HEK293 (cell line): Measurements from ENCODE around the gene LINC00237.

ENCODE experiments used
- CTCF ChIA-PET: fragments of 350-600 bp; formaldehyde crosslinking; extraction: SDS; loops from one replicate; lab custom pipeline; 2021; ENCODE audit warnings: antibody characterized with exemption; lab: Yijun Ruan, JAX
- POLR2A ChIA-PET: fragments of 300-600 bp; formaldehyde crosslinking; extraction: SDS; loops from one replicate; lab custom pipeline; 2020; ENCODE audit warnings: antibody characterized with exemption, inconsistent platforms; lab: Yijun Ruan, JAX
- H3K27ac ChIP-seq: fragments of 200-500 bp; sonication (Bioruptor generic); 2 replicates; pipeline ENCODE4 v1.5.1; 2014; ENCODE audit warnings: low read depth, low read length, control low read depth, inconsistent platforms; ENCODE audit errors: extremely low read depth
- H3K36me3 ChIP-seq, 2 experiments: fragments of 200-500 bp in 1 of 2; sonication (Bioruptor generic) in 1 of 2; 1 replicate in 1 of 2; 2 replicates in 1 of 2; pipeline ENCODE4 v1.5.1; 2014 to 2017; ENCODE audit warnings: inconsistent platforms in 2 of 2, low read length in 2 of 2; ENCODE audit not compliant: control insufficient read depth in 2 of 2, insufficient read depth in 1 of 2
- H3K4me1 ChIP-seq: fragments of 200-500 bp; sonication (Bioruptor generic); 2 replicates; pipeline ENCODE4 v1.5.1; 2014; ENCODE audit warnings: mild to moderate bottlenecking, low read length, inconsistent platforms; ENCODE audit not compliant: control insufficient read depth, insufficient read depth
- H3K4me3 ChIP-seq: 2 replicates; pipeline ENCODE4 v1.5.1; 2011; ENCODE audit warnings: low read depth, mild to moderate bottlenecking, control low read depth, low read length, moderate library complexity
- H3K9me3 ChIP-seq: fragments of 200-500 bp; sonication (Bioruptor generic); 2 replicates; pipeline ENCODE4 v1.5.1; 2014; ENCODE audit warnings: low read depth, low read length, inconsistent platforms; ENCODE audit not compliant: control insufficient read depth, insufficient read depth
- HOXD13 ChIP-seq: sonication (generic); formaldehyde crosslinking; IDR thresholded peaks from 2 replicates; pipeline ENCODE4 v1.8.0; 2022; ENCODE audit warnings: missing genetic modification reagents, borderline replicate concordance
- IKZF3 ChIP-seq: fragments of 450-650 bp; IDR thresholded peaks from 2 replicates; pipeline ENCODE4 v1.5.0; 2018; ENCODE audit warnings: missing biosample characterization, mild to moderate bottlenecking, missing genetic modification characterization, moderate library complexity
- KLF1 ChIP-seq: fragments of 450-650 bp; formaldehyde crosslinking; IDR thresholded peaks from 2 replicates; pipeline ENCODE4 v1.5.1; 2016; ENCODE audit warnings: missing biosample characterization, missing genetic modification characterization
- OVOL3 ChIP-seq: fragments of 450-650 bp; formaldehyde crosslinking; IDR thresholded peaks from 2 replicates; pipeline ENCODE4 v1.5.1; 2016; ENCODE audit warnings: missing biosample characterization, missing genetic modification characterization
- PATZ1 ChIP-seq: fragments of 450-650 bp; formaldehyde crosslinking; IDR thresholded peaks from 2 replicates; pipeline ENCODE4 v1.5.1; 2016; ENCODE audit warnings: missing biosample characterization, missing genetic modification characterization
- ZBTB20 ChIP-seq: fragments of 450-650 bp; formaldehyde crosslinking; IDR thresholded peaks from 2 replicates; pipeline ENCODE4 v1.5.1; 2016; ENCODE audit warnings: missing biosample characterization, missing genetic modification characterization
- ZNF10 ChIP-seq: fragments of 450-650 bp; formaldehyde crosslinking; IDR thresholded peaks from 2 replicates; pipeline ENCODE4 v1.5.1; 2017; ENCODE audit warnings: missing biosample characterization, missing genetic modification characterization
- ZNF157 ChIP-seq: fragments of 450-650 bp; formaldehyde crosslinking; IDR thresholded peaks from 2 replicates; pipeline ENCODE4 v1.5.1; 2016; ENCODE audit warnings: missing biosample characterization, missing genetic modification characterization
- ZNF202 ChIP-seq: fragments of 450-650 bp; formaldehyde crosslinking; IDR thresholded peaks from 2 replicates; pipeline ENCODE4 v1.5.1; 2016; ENCODE audit warnings: missing biosample characterization, missing genetic modification characterization, borderline replicate concordance
- ZNF266 ChIP-seq: fragments of 450-650 bp; formaldehyde crosslinking; IDR thresholded peaks from 2 replicates; pipeline ENCODE4 v1.5.1; 2016; ENCODE audit warnings: missing biosample characterization, missing genetic modification characterization, low read depth
- ZNF423 ChIP-seq: fragments of 450-650 bp; formaldehyde crosslinking; IDR thresholded peaks from 2 replicates; pipeline ENCODE4 v1.5.1; 2016; ENCODE audit warnings: missing biosample characterization, missing genetic modification characterization
- ZNF433 ChIP-seq: fragments of 450-650 bp; formaldehyde crosslinking; IDR thresholded peaks from 2 replicates; pipeline ENCODE4 v1.5.1; 2016; ENCODE audit warnings: missing biosample characterization, missing genetic modification characterization, low read depth
- ZNF518A ChIP-seq: fragments of 450-650 bp; formaldehyde crosslinking; conservative IDR thresholded peaks from 2 replicates; pipeline ENCODE4 v1.5.1; 2016; ENCODE audit warnings: low read depth, missing biosample characterization, missing genetic modification characterization
- ZNF548 ChIP-seq: fragments of 450-650 bp; formaldehyde crosslinking; IDR thresholded peaks from 2 replicates; pipeline ENCODE4 v1.5.1; 2016; ENCODE audit warnings: missing biosample characterization, missing genetic modification characterization
- ZNF639 ChIP-seq: fragments of 450-650 bp; formaldehyde crosslinking; IDR thresholded peaks from 2 replicates; pipeline ENCODE4 v1.5.1; 2016; ENCODE audit warnings: missing biosample characterization, missing genetic modification characterization
- ZNF677 ChIP-seq: fragments of 450-650 bp; IDR thresholded peaks from 2 replicates; pipeline ENCODE4 v1.5.0; 2018; ENCODE audit warnings: missing biosample characterization, mild to moderate bottlenecking, missing genetic modification characterization, moderate library complexity
- ZNF785 ChIP-seq: fragments of 450-650 bp; formaldehyde crosslinking; IDR thresholded peaks from 2 replicates; pipeline ENCODE4 v1.5.1; 2016; ENCODE audit warnings: missing biosample characterization, missing genetic modification characterization
- ZSCAN16 ChIP-seq: fragments of 450-650 bp; formaldehyde crosslinking; IDR thresholded peaks from 2 replicates; pipeline ENCODE4 v1.5.1; 2016; ENCODE audit warnings: missing biosample characterization, missing genetic modification characterization
- ZSCAN30 ChIP-seq: fragments of 450-650 bp; IDR thresholded peaks from 2 replicates; pipeline ENCODE4 v1.5.1; 2018; ENCODE audit warnings: missing biosample characterization, mild to moderate bottlenecking, missing genetic modification characterization, moderate library complexity
- TF ChIP-seq, protein P1 (sequence below): fragments of 450-650 bp; formaldehyde crosslinking; IDR thresholded peaks from 2 replicates; pipeline ENCODE4 v1.5.1; 2016; ENCODE audit warnings: missing biosample characterization, missing genetic modification characterization
- TF ChIP-seq, protein P2 (sequence below): fragments of 450-650 bp; formaldehyde crosslinking; IDR thresholded peaks from 2 replicates; pipeline ENCODE4 v1.5.1; 2017; ENCODE audit warnings: missing biosample characterization, missing genetic modification characterization

Gene LINC00237

GRCh38 chr20:21102603-21103311 lies 3.4 kb downstream of the LINC00237 start:
- ChIA-PET POLR2A (interaction anchor here (0.6 kb wide), 1 partner anchor 22 kb away, joined by 3 read pairs; no protein-coding TSS in a partner anchor), CTCF (interaction anchor here (0.7 kb wide), 1 partner anchor 9 kb away, joined by 3 read pairs; no protein-coding TSS in a partner anchor)
- TF ChIP-seq ZSCAN30 (tag by site-specific recombination), result no peak
- no peak for TF ChIP-seq HOXD13 (CRISPR knock-in tag)
- no peak for TF ChIP-seq PATZ1
- TF ChIP-seq ZNF785 (tag by site-specific recombination), result no peak
- TF ChIP-seq ZNF266 (tag by site-specific recombination), result no peak
- no peak for TF ChIP-seq ZSCAN16 (tag by site-specific recombination)
- TF ChIP-seq KLF1 (tag by site-specific recombination), result no peak
- TF ChIP-seq ZNF10 (tag by site-specific recombination), result no peak
- TF ChIP-seq ZNF423 (tag by site-specific recombination), result no peak
- TF ChIP-seq IKZF3, result no peak
- TF ChIP-seq OVOL3 (tag by site-specific recombination), result no peak
- TF ChIP-seq ZNF548 (tag by site-specific recombination), result no peak
- no peak for TF ChIP-seq ZNF433 (tag by site-specific recombination)
- TF ChIP-seq, protein P1, sequence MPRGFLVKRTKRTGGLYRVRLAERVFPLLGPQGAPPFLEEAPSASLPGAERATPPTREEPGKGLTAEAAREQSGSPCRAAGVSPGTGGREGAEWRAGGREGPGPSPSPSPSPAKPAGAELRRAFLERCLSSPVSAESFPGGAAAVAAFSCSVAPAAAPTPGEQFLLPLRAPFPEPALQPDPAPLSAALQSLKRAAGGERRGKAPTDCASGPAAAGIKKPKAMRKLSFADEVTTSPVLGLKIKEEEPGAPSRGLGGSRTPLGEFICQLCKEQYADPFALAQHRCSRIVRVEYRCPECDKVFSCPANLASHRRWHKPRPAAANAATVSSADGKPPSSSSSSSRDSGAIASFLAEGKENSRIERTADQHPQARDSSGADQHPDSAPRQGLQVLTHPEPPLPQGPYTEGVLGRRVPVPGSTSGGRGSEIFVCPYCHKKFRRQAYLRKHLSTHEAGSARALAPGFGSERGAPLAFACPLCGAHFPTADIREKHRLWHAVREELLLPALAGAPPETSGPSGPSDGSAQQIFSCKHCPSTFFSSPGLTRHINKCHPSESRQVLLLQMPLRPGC (tag by site-specific recombination), result no peak
- no peak for TF ChIP-seq ZNF202
- Histone ChIP-seq H3K9me3 (no peaks in the 10 kb centered on the region), H3K4me1 (no peaks in the 10 kb centered on the region), H3K4me3 (no peak overlapping the region), H3K36me3 (no peaks in the 10 kb centered on the region), H3K27ac (no peak overlapping the region)

DNA sequence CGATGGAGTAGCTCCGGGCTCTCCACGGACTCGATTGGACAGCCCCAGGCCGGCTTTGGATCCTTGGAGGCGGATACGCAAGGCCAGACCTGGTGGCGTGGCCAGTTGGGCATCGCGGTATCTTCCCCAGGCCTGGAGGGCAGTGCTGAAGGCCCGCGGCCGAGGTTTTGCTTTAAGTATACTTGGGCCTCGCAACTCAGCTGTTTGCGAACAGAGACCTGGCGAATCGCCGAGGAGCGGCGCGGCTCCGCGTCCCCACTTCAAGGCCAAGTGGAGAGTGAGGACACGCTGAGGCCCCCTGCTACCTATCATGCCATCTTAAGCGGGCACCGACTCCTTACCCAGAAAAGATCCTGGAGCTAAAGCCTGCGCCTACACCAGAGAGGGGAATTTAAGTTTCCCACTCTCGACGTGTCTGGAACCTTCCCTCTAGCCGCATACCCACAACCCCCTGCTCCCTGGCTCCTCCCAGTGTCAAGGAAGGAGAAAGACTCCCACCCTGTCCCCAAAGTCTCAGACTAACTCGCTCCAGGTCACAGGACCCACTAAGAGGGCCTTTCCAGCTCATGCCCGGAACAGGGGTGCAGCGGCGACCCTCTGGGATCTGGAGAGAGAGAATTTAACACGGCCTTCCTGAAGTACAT lies 4.1 kb downstream of the LINC00237 start:
- Histone ChIP-seq H3K9me3 (no peaks in the 10 kb centered on the region), H3K36me3 (no peaks in the 10 kb centered on the region), H3K4me1 (no peaks in the 10 kb centered on the region), H3K4me3 (no peak overlapping the region), H3K27ac (no peak overlapping the region)
- POLR2A ChIA-PET, result interaction anchor here (0.6 kb wide), 1 partner anchor 23 kb away, joined by 3 read pairs; no protein-coding TSS in a partner anchor
- CTCF ChIA-PET, result interaction anchor here (0.7 to 1.0 kb wide), 2 partner anchors 10 to 53 kb away, joined by 3 to 5 read pairs; no protein-coding TSS in a partner anchor
- TF ChIP-seq ZNF639 (no peak), ZNF157 (tag by site-specific recombination) (no peak), ZNF202 (no peak), ZBTB20 (tag by site-specific recombination) (no peak), ZNF433 (tag by site-specific recombination) (no peak), ZNF677 (tag by site-specific recombination) (no peak), ZNF518A (tag by site-specific recombination) (no peak)
- TF ChIP-seq, protein P2, sequence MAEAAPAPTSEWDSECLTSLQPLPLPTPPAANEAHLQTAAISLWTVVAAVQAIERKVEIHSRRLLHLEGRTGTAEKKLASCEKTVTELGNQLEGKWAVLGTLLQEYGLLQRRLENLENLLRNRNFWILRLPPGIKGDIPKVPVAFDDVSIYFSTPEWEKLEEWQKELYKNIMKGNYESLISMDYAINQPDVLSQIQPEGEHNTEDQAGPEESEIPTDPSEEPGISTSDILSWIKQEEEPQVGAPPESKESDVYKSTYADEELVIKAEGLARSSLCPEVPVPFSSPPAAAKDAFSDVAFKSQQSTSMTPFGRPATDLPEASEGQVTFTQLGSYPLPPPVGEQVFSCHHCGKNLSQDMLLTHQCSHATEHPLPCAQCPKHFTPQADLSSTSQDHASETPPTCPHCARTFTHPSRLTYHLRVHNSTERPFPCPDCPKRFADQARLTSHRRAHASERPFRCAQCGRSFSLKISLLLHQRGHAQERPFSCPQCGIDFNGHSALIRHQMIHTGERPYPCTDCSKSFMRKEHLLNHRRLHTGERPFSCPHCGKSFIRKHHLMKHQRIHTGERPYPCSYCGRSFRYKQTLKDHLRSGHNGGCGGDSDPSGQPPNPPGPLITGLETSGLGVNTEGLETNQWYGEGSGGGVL, result no peak
